Measurements from ENCODE around the gene RPL6.

Gene RPL6

GRCh38 chr12:112427760-112428159, 18.4 kb upstream of the RPL6 start:
- peaks cover 16% of the 10 kb centered on the region for H3K36me3 ChIP-seq (ENCODE audit: low read depth)
- H3K4me1 ChIP-seq (ENCODE audit: insufficient read depth, poor library complexity, severe bottlenecking) = no peaks in the 10 kb centered on the region
- H3K27me3 ChIP-seq (ENCODE audit: insufficient read depth, poor library complexity, severe bottlenecking) = no peaks in the 10 kb centered on the region
- no peak for DNase-seq (ENCODE audit: low spot score)
- TF ChIP-seq, protein P1, sequence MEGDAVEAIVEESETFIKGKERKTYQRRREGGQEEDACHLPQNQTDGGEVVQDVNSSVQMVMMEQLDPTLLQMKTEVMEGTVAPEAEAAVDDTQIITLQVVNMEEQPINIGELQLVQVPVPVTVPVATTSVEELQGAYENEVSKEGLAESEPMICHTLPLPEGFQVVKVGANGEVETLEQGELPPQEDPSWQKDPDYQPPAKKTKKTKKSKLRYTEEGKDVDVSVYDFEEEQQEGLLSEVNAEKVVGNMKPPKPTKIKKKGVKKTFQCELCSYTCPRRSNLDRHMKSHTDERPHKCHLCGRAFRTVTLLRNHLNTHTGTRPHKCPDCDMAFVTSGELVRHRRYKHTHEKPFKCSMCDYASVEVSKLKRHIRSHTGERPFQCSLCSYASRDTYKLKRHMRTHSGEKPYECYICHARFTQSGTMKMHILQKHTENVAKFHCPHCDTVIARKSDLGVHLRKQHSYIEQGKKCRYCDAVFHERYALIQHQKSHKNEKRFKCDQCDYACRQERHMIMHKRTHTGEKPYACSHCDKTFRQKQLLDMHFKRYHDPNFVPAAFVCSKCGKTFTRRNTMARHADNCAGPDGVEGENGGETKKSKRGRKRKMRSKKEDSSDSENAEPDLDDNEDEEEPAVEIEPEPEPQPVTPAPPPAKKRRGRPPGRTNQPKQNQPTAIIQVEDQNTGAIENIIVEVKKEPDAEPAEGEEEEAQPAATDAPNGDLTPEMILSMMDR (IDR thresholded peaks at IDR 0.05; ENCODE audit: poor library complexity, severe bottlenecking) = no peak
- H3K4me3 ChIP-seq (ENCODE audit: severe bottlenecking) = no peak overlapping the region
- H3K27ac ChIP-seq (ENCODE audit: poor library complexity, severe bottlenecking) = no peak overlapping the region
- ATAC-seq (ENCODE audit: low read depth) = no peak
- no peaks in the 10 kb centered on the region for H3K9me3 ChIP-seq (ENCODE audit: severe bottlenecking)

DNA sequence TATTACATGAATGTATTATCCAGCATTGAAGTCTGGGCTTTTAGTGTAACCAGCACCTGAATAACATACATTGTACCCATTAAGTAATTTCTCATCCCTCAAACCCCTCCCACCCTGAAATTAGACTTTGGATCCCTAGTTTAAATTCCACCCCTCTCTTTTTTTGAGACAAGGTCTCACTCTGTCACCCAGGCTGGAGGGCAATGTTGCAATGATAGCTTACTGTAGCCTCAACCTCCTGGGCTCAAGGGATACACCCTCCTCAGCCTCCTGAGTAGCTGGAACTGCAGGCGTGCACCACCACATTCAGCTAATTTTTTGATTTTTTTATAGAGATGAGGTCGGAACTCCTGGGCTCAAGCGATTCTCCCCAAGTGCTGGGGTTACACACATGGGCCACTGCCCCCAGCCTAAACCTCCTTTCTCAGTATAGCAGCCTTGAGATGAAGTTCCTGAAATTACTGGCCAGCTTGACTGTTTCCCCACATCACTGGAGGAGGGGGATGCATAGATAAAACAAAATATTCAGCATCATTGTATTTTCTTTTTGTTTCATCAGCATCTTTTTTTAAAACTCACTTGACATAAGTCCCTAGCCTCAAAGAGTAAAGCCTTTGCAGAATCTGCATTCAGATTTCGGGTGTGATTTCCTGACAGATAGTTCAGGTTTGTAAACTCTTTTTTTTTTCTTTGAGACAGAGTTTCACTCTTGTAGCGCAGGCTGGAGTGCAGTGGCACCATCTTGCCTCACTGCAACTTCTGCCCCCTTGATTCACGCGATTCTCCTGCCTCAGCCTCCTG, 16.4 kb upstream of the RPL6 start:
- DNase-seq (ENCODE audit: low spot score) (no peak), ATAC-seq (ENCODE audit: low read depth) (no peak)
- Histone ChIP-seq H3K27ac (ENCODE audit: poor library complexity, severe bottlenecking) (no peak overlapping the region), H3K27me3 (ENCODE audit: insufficient read depth, poor library complexity, severe bottlenecking) (no peaks in the 10 kb centered on the region), H3K36me3 (ENCODE audit: low read depth) (peaks cover 22% of the 10 kb centered on the region), H3K9me3 (ENCODE audit: severe bottlenecking) (no peaks in the 10 kb centered on the region), H3K4me1 (ENCODE audit: insufficient read depth, poor library complexity, severe bottlenecking) (no peaks in the 10 kb centered on the region), H3K4me3 (ENCODE audit: severe bottlenecking) (no peak overlapping the region)
- TF ChIP-seq, protein P1 (IDR thresholded peaks at IDR 0.05; ENCODE audit: poor library complexity, severe bottlenecking) = no peak

GRCh38 chr12:112424126-112424525, 14.7 kb upstream of the RPL6 start:
- Histone ChIP-seq H3K27me3 (ENCODE audit: insufficient read depth, poor library complexity, severe bottlenecking) (no peaks in the 10 kb centered on the region), H3K27ac (ENCODE audit: poor library complexity, severe bottlenecking) (no peak overlapping the region), H3K36me3 (ENCODE audit: low read depth) (peaks cover 23% of the 10 kb centered on the region), H3K9me3 (ENCODE audit: severe bottlenecking) (no peaks in the 10 kb centered on the region), H3K4me3 (ENCODE audit: severe bottlenecking) (no peak overlapping the region), H3K4me1 (ENCODE audit: insufficient read depth, poor library complexity, severe bottlenecking) (peaks cover 3% of the 10 kb centered on the region)
- TF ChIP-seq, protein P1 (IDR thresholded peaks at IDR 0.05; ENCODE audit: poor library complexity, severe bottlenecking) = no peak
- ATAC-seq (ENCODE audit: low read depth) (no peak), DNase-seq (ENCODE audit: low spot score) (no peak)

DNA sequence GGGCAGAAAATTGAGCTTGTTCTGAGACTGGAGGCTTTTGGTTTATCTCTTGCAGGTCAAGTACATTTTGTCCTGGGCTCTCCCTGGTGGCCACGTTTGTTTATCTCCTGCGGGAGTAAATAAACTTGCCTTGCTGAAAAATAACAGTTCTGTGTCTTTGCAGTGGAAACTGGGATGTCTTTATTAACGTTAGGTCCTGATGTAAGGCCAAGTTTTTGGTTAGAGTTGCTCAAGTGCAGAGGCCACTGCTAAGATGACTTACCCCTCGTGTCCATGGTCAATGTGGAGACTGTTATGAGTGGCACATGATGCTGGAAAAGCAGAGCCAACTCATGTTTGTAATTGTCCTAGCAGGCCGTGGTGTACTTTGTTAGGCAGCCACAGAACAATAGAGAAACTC, 13.1 kb upstream of the RPL6 start:
- ATAC-seq (ENCODE audit: low read depth) = no peak
- no peaks in the 10 kb centered on the region for H3K27me3 ChIP-seq (ENCODE audit: insufficient read depth, poor library complexity, severe bottlenecking)
- H3K4me3 ChIP-seq (ENCODE audit: severe bottlenecking) = no peak overlapping the region
- no peaks in the 10 kb centered on the region for H3K9me3 ChIP-seq (ENCODE audit: severe bottlenecking)
- TF ChIP-seq, protein P1 (IDR thresholded peaks at IDR 0.05; ENCODE audit: poor library complexity, severe bottlenecking) = no peak
- peaks cover 19% of the 10 kb centered on the region for H3K36me3 ChIP-seq (ENCODE audit: low read depth)
- no peak overlapping the region for H3K27ac ChIP-seq (ENCODE audit: poor library complexity, severe bottlenecking)
- H3K4me1 ChIP-seq (ENCODE audit: insufficient read depth, poor library complexity, severe bottlenecking) = peaks cover 3% of the 10 kb centered on the region
- no peak for DNase-seq (ENCODE audit: low spot score)

DNA sequence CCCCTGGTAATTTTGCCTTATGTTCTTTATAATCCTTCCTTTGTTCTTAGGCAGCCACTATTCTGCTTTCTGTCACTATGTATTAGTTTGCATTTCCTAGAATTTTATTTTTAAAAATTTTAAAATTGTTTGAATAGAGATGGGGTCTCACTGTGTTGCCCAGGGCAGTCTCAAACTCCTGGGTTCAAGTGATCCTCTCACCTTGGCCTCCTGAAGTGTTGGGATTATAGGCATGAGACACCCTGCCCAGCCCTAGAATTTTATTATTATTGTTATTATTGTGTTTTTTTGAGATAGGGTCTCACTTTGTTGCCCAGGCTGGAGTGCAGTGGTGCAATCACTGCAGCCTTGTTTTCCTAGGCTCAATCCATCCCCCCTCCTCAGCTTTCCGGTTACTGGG, 12.0 kb upstream of the RPL6 start:
- Histone ChIP-seq H3K4me3 (ENCODE audit: severe bottlenecking) (no peak overlapping the region), H3K27me3 (ENCODE audit: insufficient read depth, poor library complexity, severe bottlenecking) (no peaks in the 10 kb centered on the region), H3K36me3 (ENCODE audit: low read depth) (peaks cover 14% of the 10 kb centered on the region), H3K4me1 (ENCODE audit: insufficient read depth, poor library complexity, severe bottlenecking) (peaks cover 3% of the 10 kb centered on the region), H3K9me3 (ENCODE audit: severe bottlenecking) (no peaks in the 10 kb centered on the region), H3K27ac (ENCODE audit: poor library complexity, severe bottlenecking) (no peak overlapping the region)
- DNase-seq (ENCODE audit: low spot score) = no peak
- TF ChIP-seq, protein P1 (IDR thresholded peaks at IDR 0.05; ENCODE audit: poor library complexity, severe bottlenecking) = no peak
- ATAC-seq (ENCODE audit: low read depth) = no peak

Data from RWPE2 (cell line).